Stimulated activated CD4-positive, alpha-beta T cell treated with anti-CD3 and anti-CD28 coated beads, Interleukin-1b, Interleukin-23, amount 100 ng/mL, for 1 hour (primary cell): ENCODE data around the gene SUSD2.
A peak's percentile ranks its signal among the peaks of the same experiment; 100 is the strongest.

Experiments used
- DNase-seq, 2 donors: peaks; one replicate each; pipeline ENCODE4 v3.0.0-alpha.2; 2020; ENCODE audit warnings: low read depth in 2 of 2

The SUSD2 gene

DNA sequence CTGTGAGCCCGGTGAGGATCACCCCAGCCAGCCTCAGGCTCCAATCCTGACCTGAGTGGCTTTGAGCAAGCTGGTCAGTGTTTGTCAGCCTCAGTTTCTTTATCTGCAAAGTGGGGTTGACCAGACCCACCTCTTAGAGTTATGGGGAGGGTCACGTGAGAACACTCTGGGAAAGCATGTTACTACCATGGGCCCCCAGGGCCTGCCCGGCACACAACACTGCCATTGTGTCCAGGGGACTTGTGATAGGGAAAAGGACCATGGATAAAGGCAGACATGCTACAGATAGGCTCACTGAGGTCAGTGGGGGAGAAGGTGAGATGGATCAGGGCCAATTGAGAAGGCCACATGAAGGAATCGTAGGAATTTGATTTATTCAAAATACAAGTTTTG lies 32.1 kb upstream of the SUSD2 start:
- no peak for DNase-seq

- no peak for DNase-seq
Measured at GRCh38 chr22:24153353-24153752, 27.9 kb upstream of the SUSD2 start.

DNA sequence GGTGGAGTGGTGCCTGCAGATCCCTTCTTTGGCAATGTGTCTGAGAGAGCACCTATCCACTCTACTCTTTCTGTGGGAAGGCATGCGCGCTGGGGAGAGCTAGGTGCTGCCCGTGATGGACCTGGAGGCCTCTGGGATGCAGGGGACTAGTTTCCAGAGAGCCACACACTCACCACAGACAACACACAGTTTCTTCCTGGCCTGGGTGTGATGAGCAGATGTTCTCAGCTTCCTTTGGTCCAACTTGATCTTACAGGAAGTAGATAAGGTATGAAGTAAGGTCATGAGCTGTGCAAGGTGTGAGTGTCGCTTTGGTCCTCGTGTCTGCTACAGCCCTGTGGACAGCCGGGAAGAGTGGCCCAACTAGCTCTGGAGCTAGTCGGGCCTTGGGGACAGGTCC lies 27.3 kb upstream of the SUSD2 start:
- DNase-seq: no peak

DNA sequence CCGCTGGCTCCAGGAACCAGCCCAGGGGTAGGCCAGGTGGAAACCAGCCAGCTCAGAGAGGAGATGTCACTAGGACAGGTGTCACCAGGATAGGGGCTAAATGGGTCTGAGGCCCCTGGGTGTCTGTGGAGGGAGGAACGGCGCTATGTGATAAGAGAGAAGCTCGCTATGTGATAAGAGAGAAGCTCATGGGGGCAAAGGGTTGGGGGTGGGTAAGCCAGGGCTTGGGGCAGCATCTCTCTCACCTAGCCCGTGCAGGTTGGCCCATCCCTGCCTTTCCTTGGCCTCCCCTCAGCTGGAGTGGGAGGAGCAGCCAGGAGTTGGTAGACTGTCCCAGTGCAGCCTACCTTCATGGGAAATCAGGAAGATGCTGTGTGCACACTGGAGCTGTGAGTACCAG lies 26.5 kb upstream of the SUSD2 start:
- DNase-seq: no peak

DNA sequence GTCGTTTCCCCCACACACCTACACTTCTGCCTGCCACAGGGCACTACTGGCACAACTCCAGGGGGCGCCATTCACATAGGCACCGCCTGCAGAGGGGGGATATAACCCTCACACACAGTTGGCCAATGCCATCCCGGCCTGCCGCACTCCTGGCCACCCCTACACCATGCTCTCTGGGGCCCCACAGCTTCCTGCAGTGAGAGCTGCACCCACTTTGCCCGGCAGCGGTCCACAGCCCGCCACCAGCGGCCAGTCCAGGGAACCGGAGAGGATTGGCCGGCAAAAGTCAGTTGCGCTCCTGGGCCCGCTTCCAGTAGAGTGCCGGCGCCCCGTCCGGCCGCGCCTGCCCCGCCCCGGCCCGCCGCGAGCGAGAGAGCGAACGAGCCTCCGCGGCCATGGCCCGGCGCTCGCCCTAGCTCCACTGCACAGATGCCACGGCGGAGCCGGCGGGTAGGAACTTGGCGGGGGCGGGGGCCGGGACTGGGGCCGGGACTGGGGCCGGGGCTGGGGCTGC lies 25.6 kb upstream of the SUSD2 start:
- DNase-seq: no peak

- peak in 1 of 2 donors; percentile 43 for DNase-seq
Measured at GRCh38 chr22:24156141-24156912, 25.0 kb upstream of the SUSD2 start.

GRCh38 chr22:24156913-24157821 lies 24.1 kb upstream of the SUSD2 start:
- DNase-seq: peak; percentile 47 to 73

DNA sequence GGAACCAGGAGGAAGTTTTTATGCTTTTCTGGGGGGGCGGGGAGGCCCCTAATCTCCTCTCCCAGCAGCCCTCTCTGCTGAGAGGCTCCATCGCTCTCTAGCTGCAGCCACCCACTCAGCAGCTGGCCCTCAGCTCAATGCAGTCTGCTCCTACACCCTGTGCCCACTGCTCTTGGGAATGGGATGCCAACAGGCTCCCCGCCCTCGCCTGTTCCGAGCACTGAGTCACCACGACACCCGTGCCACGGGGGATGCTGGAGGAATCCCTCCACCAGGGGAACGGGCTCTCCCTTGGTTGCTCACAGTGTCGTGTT lies 23.5 kb upstream of the SUSD2 start:
- no peak for DNase-seq

DNA sequence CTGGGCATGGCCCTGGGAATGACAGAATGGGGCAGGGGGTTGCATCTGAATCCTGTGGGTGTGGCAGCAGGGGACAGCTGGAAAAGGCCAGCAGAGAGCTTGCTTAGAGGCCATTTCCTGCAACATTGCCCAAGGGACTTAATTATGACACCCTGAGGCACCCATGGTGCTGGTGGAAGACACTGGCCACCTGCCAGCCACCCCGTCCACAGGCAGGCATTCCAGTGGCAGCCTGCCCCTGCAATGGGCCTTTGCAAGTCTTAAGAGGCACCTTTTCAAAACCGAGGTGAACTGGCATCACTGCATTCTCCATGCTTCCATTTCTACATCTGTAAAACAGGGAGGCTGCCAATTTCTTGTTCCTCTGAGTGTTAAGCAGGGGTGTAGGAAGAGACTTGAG lies 21.6 kb upstream of the SUSD2 start:
- no peak for DNase-seq

DNA sequence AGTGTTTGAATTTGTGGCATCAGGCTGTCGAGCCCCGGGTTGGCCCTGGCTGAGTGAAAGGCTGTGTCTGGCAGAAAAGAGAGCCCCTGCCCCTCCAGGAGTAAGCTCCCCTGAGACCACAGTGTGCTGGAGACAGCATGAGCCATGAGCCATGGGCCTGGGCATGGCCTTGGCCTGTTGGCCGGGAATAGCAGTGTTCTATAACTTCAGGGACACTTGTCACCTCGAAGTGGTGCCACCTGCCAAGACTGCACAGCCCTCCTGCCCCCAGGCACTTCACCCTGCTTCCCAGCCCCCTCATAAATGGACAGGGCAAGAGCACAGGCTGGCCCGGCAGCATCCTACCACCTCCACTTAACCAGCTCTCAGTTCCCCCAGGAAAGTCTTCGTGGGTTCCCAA lies 20.7 kb upstream of the SUSD2 start:
- DNase-seq: no peak

- no peak for DNase-seq
Measured at GRCh38 chr22:24161485-24161884, 19.8 kb upstream of the SUSD2 start.

GRCh38 chr22:24161909-24162308 lies 19.4 kb upstream of the SUSD2 start:
- no peak for DNase-seq

- DNase-seq: no peak
Measured at GRCh38 chr22:24162436-24162835, 18.9 kb upstream of the SUSD2 start.

DNA sequence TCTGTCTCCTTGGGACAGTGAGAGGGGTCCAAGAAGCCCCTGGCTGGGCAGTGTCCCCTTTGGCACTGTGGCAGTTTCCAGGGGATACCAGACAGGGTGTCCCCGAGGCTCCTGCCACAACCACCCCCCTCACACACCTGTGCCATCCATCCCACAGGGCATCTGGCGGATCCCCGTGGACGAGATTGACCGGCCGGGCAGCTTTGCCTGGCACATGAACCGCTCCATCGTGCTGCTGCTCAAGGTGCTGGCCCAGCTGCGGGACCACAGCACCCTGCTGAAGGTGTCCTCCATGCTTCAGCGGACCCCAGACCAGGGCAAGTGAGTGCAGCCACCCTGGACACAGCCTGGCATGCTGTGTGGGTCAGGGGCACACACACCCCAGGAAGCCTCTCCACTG lies 17.0 kb upstream of the SUSD2 start:
- DNase-seq: no peak

DNA sequence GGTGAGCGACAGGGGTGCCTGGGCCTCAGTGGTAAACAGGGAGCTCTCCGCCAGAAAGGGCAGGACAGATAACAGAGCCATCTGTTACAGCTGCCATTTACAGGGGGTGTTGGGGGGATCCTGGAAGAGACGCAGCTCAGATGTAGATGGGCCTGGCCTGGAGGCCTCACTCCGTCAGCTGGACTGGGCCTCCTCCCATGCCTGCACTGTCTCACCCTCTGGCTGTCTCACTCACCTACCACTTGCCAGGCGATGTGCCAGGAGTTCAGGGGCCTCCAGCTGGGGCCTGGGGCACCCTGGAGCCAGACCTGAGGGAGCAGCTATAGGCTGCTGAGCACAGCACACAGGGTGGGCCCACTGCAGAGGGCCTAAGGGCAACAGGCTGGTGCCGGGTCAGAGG lies 16.3 kb upstream of the SUSD2 start:
- no peak for DNase-seq

- DNase-seq: no peak
Measured at GRCh38 chr22:24165673-24166072, 15.6 kb upstream of the SUSD2 start.

GRCh38 chr22:24166811-24167210 lies 14.5 kb upstream of the SUSD2 start:
- DNase-seq: no peak

DNA sequence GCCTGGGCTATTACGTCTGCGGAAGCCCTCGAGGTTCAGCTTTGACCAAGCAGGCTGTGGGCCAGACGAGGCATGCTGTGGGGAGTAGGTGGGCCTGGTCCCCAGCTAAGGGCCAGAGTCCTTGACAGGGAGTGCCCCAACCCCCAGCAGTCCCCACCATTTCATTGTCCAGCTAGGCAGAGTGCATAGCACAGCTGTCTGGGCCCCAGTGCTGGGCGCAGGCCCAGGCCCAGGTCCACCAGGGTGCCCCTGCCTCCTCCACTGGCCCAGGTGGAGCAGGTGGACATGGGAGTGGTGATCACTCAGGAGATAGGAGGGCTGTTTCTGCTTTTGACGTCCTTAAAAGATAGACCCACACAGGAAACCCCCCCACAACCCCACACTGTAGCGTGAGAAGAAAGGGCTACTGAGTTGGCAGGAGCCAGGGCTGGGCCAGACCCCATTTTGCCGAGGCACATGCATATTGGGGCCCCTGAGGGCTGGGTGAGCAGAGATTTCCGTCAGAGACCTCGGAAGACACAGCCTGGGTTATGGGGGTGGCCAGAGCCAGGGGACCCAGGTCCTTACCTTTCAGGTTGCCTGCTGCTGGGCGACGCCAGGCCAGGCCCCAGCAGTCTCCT lies 11.7 kb upstream of the SUSD2 start:
- DNase-seq: no peak

DNA sequence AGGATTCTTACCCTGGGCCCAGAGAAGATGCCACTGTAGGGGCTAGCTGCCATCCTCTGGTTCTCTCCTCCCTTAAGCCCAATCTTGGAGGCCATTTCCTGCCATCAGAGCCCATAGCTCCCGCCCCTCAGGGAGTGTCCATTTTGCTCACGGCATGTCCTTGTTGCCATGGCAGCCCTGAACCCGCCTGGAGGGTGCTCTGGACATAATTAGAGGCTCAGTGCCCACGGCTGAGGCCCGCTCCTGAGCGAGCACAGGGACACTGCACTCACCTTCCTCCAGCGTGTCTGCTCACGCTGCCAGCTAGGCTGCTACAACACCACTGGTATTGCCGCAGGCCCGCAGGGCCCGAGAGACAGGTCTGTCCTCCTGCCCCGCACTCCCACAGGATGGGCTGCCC lies 11.1 kb upstream of the SUSD2 start:
- no peak for DNase-seq

GRCh38 chr22:24170632-24171031 lies 10.7 kb upstream of the SUSD2 start:
- DNase-seq: no peak

- no peak for DNase-seq
Measured at GRCh38 chr22:24171822-24172221, 9.5 kb upstream of the SUSD2 start.

- DNase-seq: peak in 1 of 2 donors; percentile 28
Measured at GRCh38 chr22:24175160-24175808, 6.0 kb upstream of the SUSD2 start.
